GM12892 (cell line): Measurements from ENCODE around the gene GFRA1.

Experiments
- POLR2A ChIP-seq: IDR thresholded peaks from 2 replicates; pipeline ENCODE4 v1.6.1; 2011; ENCODE audit warnings: low read depth, low read length, control low read depth
- POLR2AphosphoS5 ChIP-seq: IDR thresholded peaks from 2 replicates; pipeline ENCODE4 v1.6.1; 2011; ENCODE audit warnings: low read depth, low read length, control low read depth
- TAF1 ChIP-seq: IDR thresholded peaks from 2 replicates; pipeline ENCODE4 v1.6.1; 2011; ENCODE audit warnings: low read depth, mild to moderate bottlenecking, control low read depth, low read length, borderline replicate concordance

DNA sequence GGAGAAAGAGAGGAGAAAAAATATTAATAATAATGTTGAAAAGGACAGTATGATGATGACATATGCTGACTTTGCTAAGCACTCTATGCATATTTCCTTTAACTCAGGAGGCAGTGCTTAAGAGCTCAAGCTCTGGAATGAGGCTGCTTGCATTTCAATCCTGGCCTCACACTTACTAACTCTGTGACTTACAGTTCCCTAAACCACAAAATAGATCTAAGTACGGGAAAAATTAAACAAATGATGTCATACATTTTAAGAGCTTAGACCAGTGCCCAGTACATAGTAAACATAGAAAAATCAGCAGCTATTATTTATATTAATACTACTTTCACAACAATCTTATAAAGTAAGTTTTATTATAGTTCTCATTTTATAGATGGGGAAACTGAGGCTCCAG, 61.3 kb downstream of the GFRA1 start:
- TF ChIP-seq POLR2AphosphoS5 (no peak), POLR2A (no peak), TAF1 (no peak)
